ENCODE results near the gene MARVELD1.
"Not testable (repeated sequence)": the region's sequence is repeated elsewhere in the genome, so short reads cannot be mapped to it uniquely, and the experiment has no call there.

MARVELD1 gene

GRCh38 chr10:97698072-97698655 is 15.4 kb upstream of the MARVELD1 start:
- not testable (repeated sequence) for DNase-seq

GRCh38 chr10:97701438-97702069 is 12.0 kb upstream of the MARVELD1 start:
- peak; percentile 45 for DNase-seq

GRCh38 chr10:97703398-97704067 is 10.0 kb upstream of the MARVELD1 start:
- no peak for DNase-seq

GRCh38 chr10:97704341-97704740 is 9.2 kb upstream of the MARVELD1 start:
- no peak for DNase-seq

GRCh38 chr10:97705006-97705670 is 8.4 kb upstream of the MARVELD1 start:
- no peak for DNase-seq

GRCh38 chr10:97707134-97707861 is 6.2 kb upstream of the MARVELD1 start:
- no peak for DNase-seq

- no peak for DNase-seq
Measured at GRCh38 chr10:97708167-97708566, 5.4 kb upstream of the MARVELD1 start.

GRCh38 chr10:97708976-97709946 is 4.3 kb upstream of the MARVELD1 start:
- DNase-seq: peak; percentile 7

- no peak for DNase-seq
Measured at GRCh38 chr10:97711640-97712572, 1.6 kb upstream of the MARVELD1 start.

- peak; percentile 18 for DNase-seq
Measured at GRCh38 chr10:97713826-97714400, 383 bp downstream of the MARVELD1 start.

- no peak for DNase-seq
Measured at GRCh38 chr10:97714401-97715258, 1.1 kb downstream of the MARVELD1 start.

GRCh38 chr10:97715259-97715874 is 1.8 kb downstream of the MARVELD1 start:
- DNase-seq: no peak

GRCh38 chr10:97717627-97718026 is 4.1 kb downstream of the MARVELD1 start:
- no peak for DNase-seq

- DNase-seq: no peak
Measured at GRCh38 chr10:97718178-97718577, 4.6 kb downstream of the MARVELD1 start.

- peak; percentile 45 for DNase-seq
Measured at GRCh38 chr10:97718659-97719142, 5.2 kb downstream of the MARVELD1 start.

- DNase-seq: no peak
Measured at GRCh38 chr10:97719602-97720001, 6.1 kb downstream of the MARVELD1 start.

GRCh38 chr10:97721871-97722780 is 8.6 kb downstream of the MARVELD1 start:
- DNase-seq: no peak

GRCh38 chr10:97723001-97723400 is 9.5 kb downstream of the MARVELD1 start:
- DNase-seq: no peak
